ENCODE data around the gene B4GALT3. TPM values are rescaled to one million over a fixed set of nuclear protein-coding genes. Genes with fewer than 3 reads are reported as not detected.

Gene B4GALT3
- total and polyA plus RNA-seq, 2 donors (not counting 3 experiments of a cell fraction or from before 2014, with no cell fraction given): 39.5 to 60.4 TPM

- no peak overlapping the region for H2AFZ ChIP-seq (ENCODE audit: low read depth, low read length)
- no peak overlapping the region for H3K9ac ChIP-seq (replicated peaks; ENCODE audit: extremely low read depth, insufficient read depth, low read length)
- H3K9me3 ChIP-seq (replicated peaks; ENCODE audit: control insufficient read depth, insufficient read depth, low read length): no peaks in the 10 kb centered on the region
- peaks cover 11% of the 10 kb centered on the region for H3K4me1 ChIP-seq (ENCODE audit: control insufficient read depth, extremely low read depth, insufficient read depth, low read length)
- dilution Hi-C loops (cut with MboI; ENCODE audit: extremely low pct_ligation_motif_present, low sequenced_read_pairs) (no loop called here), intact Hi-C loops (cut with micrococcal nuclease) (no loop called here)
- BruUV-seq (replicated peaks): no TSS peak
- POLR2A ChIA-PET: no interaction called here
- H3K4me3 ChIP-seq (replicated peaks in 1 of 3; ENCODE audit: insufficient read depth in 1 of 3, low read depth in 1 of 3, low read length in 3 of 3): no peak overlapping the region
- no peaks in the 10 kb centered on the region for H3K79me2 ChIP-seq (ENCODE audit: control insufficient read depth, insufficient read depth, low read length)
- no peaks in the 10 kb centered on the region for H3K27me3 ChIP-seq (ENCODE audit: control insufficient read depth in 2 of 2, insufficient read depth in 2 of 2, low read length in 2 of 2)
- DNase-seq (ENCODE audit: low read depth, low spot score) (no peak), FAIRE-seq (no peak)
- no peaks in the 10 kb centered on the region for H3K9me1 ChIP-seq (replicated peaks; ENCODE audit: control insufficient read depth, extremely low read depth, insufficient read depth, low read length)
- no peak for TF ChIP-seq EZH2 (IDR thresholded peaks at IDR 0.05; ENCODE audit: borderline replicate concordance, low read depth, low read length, severe bottlenecking)
- H3K36me3 ChIP-seq (ENCODE audit: control insufficient read depth in 2 of 2, extremely low read depth in 1 of 2, insufficient read depth in 2 of 2, low read length in 2 of 2): peaks cover 14% of the 10 kb centered on the region in 2 experiments
- H3K27ac ChIP-seq (ENCODE audit: insufficient read depth, low read depth, low read length): no peak overlapping the region
- no peaks in the 10 kb centered on the region for H4K20me1 ChIP-seq (replicated peaks; ENCODE audit: control insufficient read depth, extremely low read depth, insufficient read depth, low read length)
- H3K4me2 ChIP-seq (ENCODE audit: insufficient read depth, low read length): no peak overlapping the region
- CTCF ChIA-PET: interaction anchor here (1.1 to 2.2 kb wide), 5 partner anchors 8 to 156 kb away, joined by 3 to 9 read pairs (median 4); no protein-coding TSS in a partner anchor
Observed at GRCh38 chr1:161218301-161219077, 41.2 kb upstream of the B4GALT3 start.

DNA sequence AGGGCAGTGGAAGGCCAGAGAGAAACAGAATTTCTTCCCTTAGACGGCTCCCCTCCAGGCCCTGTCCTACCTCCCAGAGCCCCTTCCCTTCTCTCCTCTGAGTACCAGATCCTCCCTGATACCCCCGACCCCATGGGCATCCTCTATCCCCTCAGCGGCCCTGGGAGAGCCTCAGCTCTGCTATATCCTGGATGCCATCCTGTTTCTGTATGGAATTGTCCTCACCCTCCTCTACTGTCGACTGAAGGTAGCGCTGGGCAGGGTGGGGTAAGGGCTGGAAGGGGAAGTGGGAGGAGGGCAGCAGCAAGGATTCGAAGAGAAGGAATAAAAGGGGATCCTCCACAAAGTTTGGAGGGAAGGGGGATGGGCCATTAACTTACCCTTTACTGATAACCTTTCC lies 40.5 kb upstream of the B4GALT3 start:
- dilution Hi-C loops (cut with MboI; ENCODE audit: extremely low pct_ligation_motif_present, low sequenced_read_pairs) (no loop called here), intact Hi-C loops (cut with micrococcal nuclease) (no loop called here)
- DNase-seq (ENCODE audit: low read depth, low spot score) (no peak), FAIRE-seq (no peak)
- no TSS peak for BruUV-seq (replicated peaks)
- Histone ChIP-seq H3K9me3 (replicated peaks; ENCODE audit: control insufficient read depth, insufficient read depth, low read length) (no peaks in the 10 kb centered on the region), H3K27ac (ENCODE audit: insufficient read depth, low read depth, low read length) (no peak overlapping the region), H3K36me3 (ENCODE audit: control insufficient read depth in 2 of 2, extremely low read depth in 1 of 2, insufficient read depth in 2 of 2, low read length in 2 of 2) (peaks cover 16 to 18% of the 10 kb centered on the region in 2 experiments), H4K20me1 (replicated peaks; ENCODE audit: control insufficient read depth, extremely low read depth, insufficient read depth, low read length) (no peaks in the 10 kb centered on the region), H3K4me2 (ENCODE audit: insufficient read depth, low read length) (no peak overlapping the region), H3K9ac (replicated peaks; ENCODE audit: extremely low read depth, insufficient read depth, low read length) (no peak overlapping the region), H3K4me1 (ENCODE audit: control insufficient read depth, extremely low read depth, insufficient read depth, low read length) (peaks cover 11% of the 10 kb centered on the region), H3K4me3 (replicated peaks in 1 of 3; ENCODE audit: insufficient read depth in 1 of 3, low read depth in 1 of 3, low read length in 3 of 3) (no peak overlapping the region), H3K79me2 (ENCODE audit: control insufficient read depth, insufficient read depth, low read length) (no peaks in the 10 kb centered on the region), H3K9me1 (replicated peaks; ENCODE audit: control insufficient read depth, extremely low read depth, insufficient read depth, low read length) (no peaks in the 10 kb centered on the region), H3K27me3 (ENCODE audit: control insufficient read depth in 2 of 2, insufficient read depth in 2 of 2, low read length in 2 of 2) (no peaks in the 10 kb centered on the region), H2AFZ (ENCODE audit: low read depth, low read length) (no peak overlapping the region)
- ChIA-PET POLR2A (no interaction called here), CTCF (interaction anchor here (0.6 to 2.2 kb wide), 5 partner anchors 9 to 156 kb away, joined by 3 to 8 read pairs (median 3); no protein-coding TSS in a partner anchor)
- TF ChIP-seq CTCF (IDR thresholded peaks at IDR 0.05; ENCODE audit: extremely low read depth in 1 of 2, insufficient read depth in 1 of 2, low read depth in 1 of 2, low read length in 2 of 2) (no peak), JUN (IDR thresholded peaks at IDR 0.05; ENCODE audit: borderline replicate concordance, insufficient read depth, insufficient read length, low read depth) (no peak), POLR2A (IDR thresholded peaks at IDR 0.05; ENCODE audit: low read depth, low read length) (no peak), FOS (IDR thresholded peaks at IDR 0.05; ENCODE audit: borderline replicate concordance, insufficient read depth, low read length) (no peak), EZH2 (IDR thresholded peaks at IDR 0.05; ENCODE audit: borderline replicate concordance, low read depth, low read length, severe bottlenecking) (no peak), MYC (IDR thresholded peaks at IDR 0.05; ENCODE audit: low read depth, low read length) (no peak), GATA2 (IDR thresholded peaks at IDR 0.05; ENCODE audit: insufficient read depth, insufficient read length, low read depth, low read length) (no peak), POLR2AphosphoS5 (IDR thresholded peaks at IDR 0.05; ENCODE audit: insufficient read depth, low read depth, low read length) (no peak)
- TF ChIP-seq, protein P1, sequence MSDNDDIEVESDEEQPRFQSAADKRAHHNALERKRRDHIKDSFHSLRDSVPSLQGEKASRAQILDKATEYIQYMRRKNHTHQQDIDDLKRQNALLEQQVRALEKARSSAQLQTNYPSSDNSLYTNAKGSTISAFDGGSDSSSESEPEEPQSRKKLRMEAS (IDR thresholded peaks at IDR 0.05; ENCODE audit: insufficient read depth, insufficient read length): no peak
